Stimulated activated CD4-positive, alpha-beta T cell treated with anti-CD3 and anti-CD28 coated beads, Interleukin-4, amount 100 ng/mL, for 24 hours (primary cell): ENCODE results near the gene LRRFIP1.
A peak's percentile ranks its signal among the peaks of the same experiment; 100 is the strongest.

ENCODE experiments used
- DNase-seq: peaks from one replicate; pipeline ENCODE4 v3.0.0-alpha.2; 2020

Gene LRRFIP1

DNA sequence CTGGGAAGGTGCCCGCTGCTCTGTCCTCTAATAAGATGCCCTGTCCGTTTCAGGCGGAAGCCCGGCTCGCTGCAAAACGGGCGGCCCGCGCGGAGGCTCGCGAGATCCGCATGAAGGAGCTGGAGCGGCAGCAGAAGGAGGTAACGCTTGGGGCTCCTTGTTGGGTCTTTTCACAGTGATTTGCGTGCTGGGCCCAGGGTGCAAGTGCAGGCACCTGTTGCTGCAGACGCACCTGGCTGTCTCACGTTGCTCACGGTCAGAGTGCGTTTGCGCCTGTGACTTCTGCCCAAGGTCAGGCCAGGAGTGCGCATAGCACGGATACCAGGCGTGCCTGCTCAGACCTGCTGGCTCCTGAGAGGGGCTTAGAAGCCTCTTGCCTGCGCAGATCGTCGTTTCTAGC, 81.1 kb downstream of the LRRFIP1 start:
- DNase-seq, result no peak

DNA sequence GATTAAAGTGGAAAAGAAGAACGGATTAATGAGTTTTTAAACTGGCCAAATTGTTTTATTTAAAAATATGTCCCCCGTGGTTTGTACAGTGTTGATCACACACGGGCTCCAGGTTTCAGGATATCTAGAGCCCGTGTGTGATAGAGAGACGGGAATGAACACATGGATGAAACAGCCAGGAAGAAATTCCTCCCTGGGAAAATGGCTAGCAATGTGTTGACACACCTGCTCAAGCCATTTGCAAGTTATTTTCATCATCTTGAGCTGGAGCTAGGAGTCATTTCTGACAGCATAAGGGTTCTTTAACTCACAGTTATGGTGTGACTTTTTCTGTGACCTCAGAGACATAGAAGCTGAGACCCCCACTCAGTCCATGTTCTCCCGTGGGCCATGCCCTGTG, 81.6 kb downstream of the LRRFIP1 start:
- DNase-seq, result no peak

DNA sequence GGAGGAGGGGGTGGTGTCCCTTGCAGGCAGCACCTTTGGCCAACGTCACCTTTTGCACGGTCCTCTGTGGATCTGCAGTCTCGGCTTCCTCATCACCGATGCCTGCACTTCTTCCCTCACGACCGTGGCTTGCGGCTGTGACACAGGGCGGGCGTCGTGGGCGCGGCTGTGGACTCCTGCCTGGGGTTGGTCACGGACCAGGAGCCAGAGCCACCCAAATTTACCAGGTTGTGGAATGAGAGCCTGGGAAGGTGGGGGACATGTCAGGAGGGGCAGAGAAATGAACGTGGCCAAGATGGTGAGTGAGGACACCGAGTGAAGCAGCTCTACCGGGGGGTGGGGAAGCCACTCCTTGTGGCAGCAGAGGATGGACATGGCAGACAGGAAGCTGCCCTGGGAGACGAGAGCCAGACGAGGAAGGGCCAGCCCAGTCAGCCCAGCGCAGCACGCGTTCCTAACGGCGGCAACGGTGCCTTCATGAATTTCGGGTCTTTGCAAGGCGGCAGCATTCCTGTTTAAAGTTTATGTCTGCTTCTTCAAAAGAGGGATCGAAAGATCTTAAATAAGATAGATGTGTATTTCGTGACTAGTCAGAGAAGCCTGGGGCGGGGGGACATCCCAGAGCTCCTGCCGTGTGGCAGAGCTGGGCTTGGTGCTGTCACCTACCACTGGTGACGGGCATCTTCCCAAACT, 84.2 kb downstream of the LRRFIP1 start:
- DNase-seq, result no peak

DNA sequence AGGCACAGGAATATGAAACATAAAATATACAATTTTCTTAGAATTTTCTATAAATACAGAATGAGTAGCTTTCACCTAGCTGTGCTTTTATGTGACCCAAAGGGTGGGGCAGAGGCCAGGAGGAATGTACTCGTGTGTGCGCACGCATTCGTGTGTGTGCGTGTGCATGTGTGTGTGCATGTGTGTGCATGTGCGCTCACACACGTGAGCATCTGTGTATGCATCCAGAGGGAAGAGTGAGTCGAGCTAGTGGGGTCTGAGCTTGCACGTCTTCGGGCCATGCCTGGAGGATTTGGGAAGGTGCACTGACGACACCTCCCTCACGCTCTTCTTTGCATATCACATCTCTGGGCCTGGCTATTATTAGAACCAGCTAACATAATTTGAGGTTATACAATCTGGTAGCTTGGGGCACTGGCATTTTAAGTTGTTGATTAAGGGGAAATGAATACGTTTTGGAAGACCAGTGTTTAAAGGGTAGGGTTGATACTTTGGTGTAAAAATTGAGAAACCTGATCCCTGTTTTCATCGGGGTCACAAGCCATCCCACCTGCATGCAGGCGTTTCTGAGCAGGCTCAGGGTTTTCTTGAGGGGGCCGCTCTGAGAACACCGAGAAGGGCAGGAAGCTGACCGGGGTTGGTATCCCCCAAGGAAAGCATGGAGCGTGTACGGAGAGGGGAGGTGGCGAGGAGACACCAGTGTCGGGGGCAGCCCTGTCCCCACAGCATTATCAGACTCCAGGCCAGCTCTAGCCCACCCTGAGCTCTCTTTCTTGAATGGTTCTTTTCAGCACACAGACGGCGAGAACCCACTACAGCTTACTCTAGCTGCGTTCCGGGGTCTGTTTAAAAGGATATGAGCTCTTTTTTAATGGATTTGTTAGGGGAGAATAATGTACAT, 85.3 kb downstream of the LRRFIP1 start:
- no peak for DNase-seq

DNA sequence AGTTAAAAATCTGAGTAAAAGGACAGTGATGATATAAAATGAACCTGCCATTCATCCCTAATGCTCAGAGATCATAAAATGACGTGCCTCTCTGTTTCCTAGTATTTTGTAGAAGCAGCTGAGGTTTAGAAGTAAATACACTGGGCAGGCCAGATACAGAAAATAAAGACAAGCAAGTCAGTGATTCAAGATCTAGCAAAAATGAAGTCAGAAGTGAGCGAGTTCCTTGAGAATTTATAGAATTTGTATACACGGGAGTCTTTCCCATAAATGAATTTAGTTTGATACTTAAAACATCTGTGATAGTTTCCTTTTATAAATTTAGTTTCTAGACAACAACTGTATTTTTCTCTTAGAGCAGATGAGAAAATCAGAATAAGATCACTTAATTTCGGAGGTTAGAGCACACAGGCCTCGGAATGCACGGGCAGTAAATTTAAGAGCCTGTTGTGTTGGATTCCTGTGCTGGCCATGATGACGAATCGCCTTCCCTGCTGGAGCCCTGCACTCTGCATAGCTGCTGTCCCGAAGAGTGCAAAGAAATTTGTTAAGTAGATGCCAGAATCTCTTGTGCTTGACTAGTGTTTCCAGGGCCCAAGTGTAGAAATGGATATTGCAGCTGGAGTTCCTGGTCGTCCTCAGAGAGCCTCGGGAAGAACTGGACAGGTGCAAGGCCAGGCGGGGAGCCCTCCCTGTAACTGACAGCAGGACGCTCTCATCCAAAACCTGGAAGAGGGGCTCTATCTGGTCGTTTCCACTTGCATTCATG, 87.5 kb downstream of the LRRFIP1 start:
- no peak for DNase-seq

DNA sequence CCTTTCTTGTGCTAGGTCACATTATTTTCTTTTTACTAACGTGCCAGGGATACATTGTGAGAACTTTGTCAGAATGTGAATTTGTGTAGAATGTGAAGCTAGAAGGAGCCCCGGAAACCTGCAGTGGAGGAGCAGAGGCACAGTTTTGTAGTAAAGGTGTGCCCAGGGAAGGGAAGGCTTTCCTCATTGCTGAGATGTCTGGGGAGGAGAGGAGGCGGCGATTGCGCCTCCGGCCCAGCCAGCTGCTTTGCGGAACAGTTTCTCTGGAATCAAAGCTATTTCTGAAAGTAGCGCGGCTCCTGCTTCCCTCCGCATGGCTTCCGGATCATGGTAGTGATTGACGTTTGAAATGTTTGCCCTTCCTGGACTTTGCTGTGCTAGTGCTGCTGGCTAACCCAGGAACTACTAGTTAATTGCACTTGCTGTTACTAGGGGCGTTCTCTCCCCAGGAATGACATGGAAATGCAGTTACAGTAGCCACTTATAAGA, 88.1 kb downstream of the LRRFIP1 start:
- no peak for DNase-seq

DNA sequence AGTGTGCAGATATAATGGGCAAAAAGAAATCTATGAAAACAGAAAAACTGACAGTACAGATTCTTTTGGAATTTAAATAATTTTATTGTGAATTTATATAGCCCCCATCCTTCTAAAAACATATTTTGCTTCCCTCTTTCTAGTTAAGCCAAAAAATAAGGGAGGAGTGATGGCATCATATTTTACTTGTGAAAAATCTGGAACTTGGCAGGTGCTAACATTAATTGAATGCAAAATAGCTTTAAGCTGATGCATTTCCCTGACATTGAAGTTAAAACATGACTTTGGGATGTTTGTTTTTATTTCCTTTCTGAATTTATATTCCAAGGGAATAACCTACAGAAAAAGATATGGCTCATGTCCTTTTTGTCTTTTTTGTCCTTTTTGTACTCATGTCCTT, 88.6 kb downstream of the LRRFIP1 start:
- DNase-seq, result no peak

DNA sequence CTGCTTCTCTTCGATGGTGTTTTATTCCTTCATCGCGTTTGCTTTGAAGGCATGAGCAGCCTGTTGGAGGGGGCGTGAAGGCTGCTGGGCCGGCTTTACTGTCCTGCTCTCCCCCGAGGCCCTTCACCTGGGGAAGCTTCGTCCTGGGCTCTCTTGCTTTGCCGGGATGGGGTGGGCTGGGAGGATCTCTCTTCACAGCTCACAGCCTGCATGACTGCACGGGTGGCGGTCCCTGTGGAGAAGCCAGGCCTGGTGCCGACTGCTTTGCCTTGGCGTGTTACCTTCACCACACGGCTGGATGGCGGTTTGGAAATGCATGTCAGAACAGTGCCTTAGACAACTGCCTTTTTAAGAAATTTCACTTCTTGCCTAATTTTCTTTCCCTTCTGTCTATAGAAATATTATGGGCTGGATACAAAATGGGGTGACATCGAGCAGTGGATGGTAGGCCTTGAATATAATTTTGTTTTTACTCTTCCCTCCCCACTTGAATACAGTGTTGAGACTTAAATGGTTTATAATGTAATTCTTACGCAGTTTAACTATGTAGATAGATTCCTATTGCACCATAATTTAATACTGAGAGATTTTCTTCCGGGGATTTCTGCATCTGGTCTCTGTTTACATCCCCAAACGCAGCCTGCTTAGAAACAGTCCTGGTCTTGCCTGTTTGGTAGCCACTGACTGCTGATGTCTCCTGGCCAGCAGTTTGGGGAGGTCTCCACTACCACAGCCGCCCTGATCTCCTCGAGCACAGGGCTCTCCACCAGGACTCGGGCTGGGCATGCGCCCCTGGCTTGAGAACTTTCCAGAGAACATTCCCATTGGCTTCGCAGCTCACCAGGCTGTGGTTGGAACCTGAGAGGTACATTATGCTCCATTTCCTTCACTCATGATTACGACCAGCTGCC, 90.2 kb downstream of the LRRFIP1 start:
- DNase-seq, result no peak

DNA sequence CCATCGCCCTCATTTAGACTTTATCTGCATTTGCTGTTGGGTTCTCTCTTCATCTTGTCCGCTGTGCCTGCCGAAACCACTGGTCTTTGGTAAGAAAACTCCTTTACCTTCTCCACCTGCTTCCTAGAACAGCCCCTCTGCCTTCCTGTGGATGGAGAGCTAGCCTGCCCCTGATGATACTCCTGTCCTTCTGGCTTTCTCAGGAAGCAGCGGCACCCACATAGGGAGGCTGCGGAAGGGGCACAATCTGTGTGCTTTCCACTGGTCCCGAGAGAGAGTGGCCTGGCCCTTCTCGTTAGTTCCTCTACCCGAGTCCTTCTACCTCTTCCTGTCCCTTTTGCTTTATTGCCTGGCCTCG, 90.9 kb downstream of the LRRFIP1 start:
- DNase-seq, result no peak

DNA sequence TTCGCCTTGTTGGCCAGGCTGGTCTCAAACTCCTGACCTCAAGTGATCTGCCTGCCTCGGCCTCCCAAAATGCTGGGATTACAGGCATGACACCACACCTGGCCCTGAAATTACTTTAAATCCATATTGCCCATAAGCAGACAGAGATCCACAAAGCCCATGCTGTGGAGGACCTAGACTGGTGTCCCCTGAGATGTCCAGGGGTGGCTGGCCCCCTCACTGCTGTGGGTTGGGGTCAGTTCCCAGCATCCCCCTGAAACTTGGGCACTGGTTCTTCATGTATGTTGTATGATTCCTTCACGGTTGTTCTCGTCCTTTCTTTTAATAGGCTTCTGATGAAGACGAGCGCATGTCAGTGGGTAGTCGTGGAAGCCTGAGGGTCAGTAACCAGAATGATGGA, 93.1 kb downstream of the LRRFIP1 start:
- DNase-seq, result no peak

DNA sequence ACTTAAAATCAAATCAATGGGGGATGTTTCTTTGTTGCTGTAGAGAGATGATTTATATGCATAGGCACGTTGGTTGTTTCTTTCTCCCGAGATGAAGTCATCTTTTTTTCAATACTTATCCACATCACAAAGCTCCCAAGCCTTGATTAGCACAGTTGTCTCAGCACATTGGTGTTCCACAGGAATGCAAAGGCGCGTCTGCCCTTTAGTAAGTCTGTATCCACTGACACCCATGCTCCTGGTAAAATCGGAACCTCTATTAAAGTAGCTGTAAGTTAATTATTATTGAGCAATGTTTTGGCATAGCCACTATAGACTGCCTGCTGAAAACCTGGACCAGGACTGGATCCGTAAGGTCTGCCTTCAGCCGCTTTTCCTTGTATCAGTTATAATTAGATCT, 93.6 kb downstream of the LRRFIP1 start:
- no peak for DNase-seq

DNA sequence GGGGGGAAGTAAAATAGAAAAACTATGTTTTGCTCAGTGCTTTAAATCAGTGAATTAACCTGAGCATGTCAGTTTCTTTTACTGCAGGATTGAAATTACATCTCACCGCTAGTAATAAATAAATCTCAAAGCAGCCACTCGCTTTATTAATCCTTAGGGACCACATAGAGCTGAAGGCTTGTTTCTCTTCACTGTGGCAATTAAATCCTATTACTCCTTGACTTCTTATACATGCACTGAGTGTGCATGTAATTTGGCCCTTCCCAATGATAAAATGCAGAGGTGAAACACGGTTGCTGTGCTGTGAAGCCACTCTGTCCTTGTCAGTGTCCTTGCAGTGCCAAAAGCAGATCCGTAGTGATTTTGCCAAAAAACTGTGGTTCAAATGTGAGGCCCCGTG, 94.1 kb downstream of the LRRFIP1 start:
- DNase-seq, result no peak

DNA sequence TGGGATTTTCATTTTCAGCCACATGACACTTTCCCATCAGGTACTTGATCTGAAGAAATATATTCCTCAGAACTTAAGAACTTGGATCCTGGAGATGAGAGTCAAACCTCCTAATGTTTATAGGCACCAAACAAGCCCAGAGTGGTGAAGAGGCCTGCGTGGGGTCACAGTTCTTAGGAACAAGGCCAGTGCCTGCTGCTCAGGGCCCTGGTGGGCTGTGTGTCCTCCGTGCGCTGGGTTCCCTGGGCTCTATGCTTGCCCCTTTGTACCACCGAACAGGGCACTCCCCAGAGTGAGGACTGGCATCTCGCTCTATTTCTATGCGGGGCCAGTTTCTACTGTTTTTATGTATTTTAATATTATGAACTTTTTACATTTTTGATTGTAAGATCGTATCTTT, 95.2 kb downstream of the LRRFIP1 start:
- no peak for DNase-seq

DNA sequence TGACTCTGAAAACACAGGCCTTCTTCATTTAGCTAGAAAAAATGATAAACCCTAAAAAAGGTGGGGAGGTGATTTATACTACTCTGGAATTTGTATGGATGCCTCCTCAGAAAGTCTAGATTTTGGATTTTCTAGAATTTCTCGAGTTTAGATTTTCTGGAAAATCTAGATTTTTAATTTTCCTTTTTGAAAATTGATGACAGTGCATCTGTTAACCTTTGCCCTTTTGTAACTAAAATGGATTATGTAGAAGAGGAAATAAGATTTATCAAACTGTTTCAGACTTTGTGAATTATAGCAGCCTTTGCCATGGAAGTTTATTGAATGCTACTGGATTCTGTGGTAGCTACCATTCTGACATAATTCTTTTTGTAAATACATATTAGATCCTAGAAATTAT, 95.6 kb downstream of the LRRFIP1 start:
- no peak for DNase-seq

DNA sequence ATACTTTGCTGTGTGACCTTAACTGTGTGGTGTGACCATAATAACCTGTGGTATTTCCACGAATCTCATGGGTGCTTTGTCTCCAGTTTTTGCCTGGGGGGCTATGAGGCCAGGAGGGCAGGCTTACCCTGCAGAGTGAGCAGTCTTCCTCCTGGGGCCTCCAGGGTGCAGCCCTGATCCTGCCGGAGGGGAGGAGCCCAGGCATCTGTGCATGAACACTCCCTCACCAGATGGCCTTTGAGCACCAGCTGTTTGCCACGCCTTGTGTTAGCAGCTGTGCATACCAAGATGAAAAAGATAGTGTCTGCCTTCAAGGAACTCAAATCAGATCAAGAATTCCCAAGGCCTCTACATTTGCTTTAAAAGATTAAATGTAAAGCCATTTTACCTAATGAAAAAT, 96.2 kb downstream of the LRRFIP1 start:
- no peak for DNase-seq

DNA sequence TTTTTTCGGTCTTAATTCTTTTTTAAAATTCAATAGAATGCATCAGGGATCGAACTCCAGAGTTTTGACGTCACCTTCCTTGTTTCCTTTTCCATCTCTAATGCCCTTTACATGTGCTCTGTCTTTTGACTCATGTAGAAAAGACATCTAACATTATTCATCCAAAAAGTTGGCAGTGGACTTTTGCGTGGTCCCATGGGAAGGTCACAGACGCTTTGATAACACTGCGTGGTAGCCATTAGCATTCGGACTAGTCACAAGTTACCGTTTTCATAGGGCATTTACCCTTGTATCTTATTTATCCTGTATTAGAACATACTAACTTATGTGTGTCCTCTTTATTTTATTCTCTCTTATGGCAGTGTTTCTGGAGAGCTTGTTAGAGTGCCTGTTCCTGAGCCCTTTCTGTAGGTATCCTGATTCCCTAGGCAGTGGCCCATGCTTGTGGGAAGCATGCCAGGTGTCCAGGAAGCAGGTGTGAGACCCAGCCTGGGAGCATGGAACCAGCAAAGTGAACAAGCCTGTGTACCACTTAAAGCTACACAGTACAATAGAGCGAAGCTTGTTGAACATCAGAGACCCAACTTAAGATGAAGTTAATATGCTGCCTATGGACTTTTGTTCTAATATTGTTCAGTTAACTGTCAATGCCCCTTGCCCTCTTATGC, 97.6 kb downstream of the LRRFIP1 start:
- DNase-seq, result no peak

DNA sequence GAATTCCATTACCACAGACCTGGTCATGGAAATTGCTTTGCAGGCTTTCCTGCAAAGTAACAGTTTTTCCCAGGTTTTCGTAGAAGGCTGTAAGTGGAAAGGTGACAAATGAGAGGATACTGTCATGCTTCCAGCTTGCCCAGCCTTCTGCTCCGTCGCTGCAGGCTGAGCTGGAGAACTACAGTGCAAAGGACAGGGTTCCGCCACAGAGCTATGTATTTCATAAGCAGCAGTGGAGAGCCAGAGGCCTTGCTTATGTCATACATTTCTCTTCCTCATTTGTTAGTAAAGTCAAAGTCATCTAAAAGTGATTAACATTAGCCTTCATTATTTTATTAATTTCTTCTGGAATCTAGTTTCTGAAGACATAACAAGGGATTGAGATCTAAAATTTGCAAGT, 98.3 kb downstream of the LRRFIP1 start:
- no peak for DNase-seq

DNA sequence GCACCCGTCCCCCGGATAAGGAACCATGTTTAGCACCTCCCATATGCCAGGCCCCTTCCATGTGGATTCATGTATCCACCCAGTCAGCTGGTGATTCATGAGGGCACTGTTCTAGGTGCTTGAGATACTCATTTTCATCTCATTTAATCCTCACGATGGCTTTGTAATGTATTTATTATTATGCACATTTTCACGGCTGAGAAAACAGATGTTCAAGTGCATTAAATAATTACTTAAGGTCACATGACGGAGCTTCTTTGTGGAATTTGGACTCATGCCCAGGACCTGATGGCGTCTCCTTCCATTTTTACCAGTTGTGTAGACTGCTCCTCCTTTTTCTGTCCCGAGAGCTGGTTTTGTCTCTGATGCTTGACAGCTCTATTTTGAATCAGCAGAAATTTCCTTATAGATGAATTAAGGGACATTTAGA, 99.0 kb downstream of the LRRFIP1 start:
- no peak for DNase-seq

DNA sequence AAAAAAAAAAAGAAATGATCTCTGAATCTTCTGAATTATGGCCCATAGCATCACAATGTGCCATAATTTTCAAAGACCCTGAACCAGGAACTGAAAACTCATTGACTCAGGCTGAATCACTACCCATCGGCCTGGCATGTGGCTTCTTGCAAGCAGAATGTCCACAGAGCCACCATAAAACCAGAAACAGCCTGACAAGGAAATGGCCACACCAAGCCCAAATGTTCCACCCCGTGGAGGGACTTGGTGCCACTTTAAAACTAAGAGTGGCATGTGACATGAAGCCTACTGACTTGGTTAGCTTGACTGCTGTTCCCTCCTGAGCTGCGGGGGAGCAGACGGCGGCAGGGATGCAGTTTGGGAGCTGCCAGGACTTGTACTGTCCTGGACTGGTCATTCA, 100.0 kb downstream of the LRRFIP1 start:
- no peak for DNase-seq

DNA sequence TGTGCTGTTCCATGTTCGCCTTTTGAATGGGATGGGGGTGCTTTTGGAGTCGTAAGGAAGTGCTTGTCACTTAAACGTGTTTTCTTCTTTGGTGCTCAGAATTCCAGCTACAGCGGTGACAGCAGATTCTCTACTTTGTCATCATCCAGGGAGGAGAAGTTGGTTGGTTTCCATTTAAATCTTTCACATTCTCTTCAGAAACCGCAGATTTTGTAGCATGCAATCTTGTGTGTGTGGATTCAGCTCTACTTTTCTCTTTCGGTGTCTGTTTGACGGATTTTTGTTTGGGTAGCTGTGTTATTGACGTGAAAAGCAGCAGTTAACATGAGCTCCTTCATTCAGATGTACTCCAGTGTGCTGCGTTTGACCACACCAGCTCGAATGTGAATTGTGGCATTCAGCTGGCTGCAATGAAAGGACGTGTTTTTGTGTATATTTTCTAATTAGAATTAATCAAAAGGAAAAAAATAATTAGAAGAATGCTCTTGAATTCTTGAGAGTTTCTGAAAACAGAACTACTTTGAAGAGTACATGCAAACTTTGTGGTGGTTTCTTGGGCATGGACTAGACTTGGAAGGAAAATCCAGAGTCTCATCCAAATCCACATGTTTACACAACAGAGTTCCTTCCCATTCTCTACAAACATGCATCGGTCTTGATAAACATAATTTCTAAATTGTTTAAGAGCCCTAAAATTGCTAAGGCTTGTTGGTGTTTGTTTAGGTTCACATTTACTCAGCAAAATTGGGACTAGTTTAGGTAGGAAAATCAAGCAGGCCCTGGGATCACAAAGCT, 102.5 kb downstream of the LRRFIP1 start:
- no peak for DNase-seq

DNA sequence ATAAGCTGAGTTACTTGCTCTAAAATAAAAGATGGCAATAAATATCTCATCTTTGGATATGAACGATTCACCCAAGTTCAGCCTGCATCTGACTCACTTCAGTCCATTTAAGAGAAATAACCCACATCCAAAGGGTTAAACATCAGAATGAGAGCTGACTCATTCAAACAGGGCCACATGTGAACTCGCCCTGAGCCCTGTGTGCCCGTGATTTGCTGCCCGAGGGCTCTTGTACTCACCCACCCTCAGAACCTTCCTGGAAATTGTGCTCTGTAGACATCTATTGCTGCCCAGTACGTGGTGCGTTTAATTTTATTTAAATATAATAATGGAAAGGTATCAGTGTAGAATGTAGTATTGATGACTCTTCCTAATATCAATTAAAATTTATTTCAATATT, 104.3 kb downstream of the LRRFIP1 start:
- DNase-seq, result peak; percentile 60
